T-helper 2 cell treated with Interferon-gamma antibody and Interleukin-4, amounts not matched to agents 100 ng/mL and 5 ng/mL, for 36 hours (primary cell): ENCODE data around the gene SLC25A31. TPM values are rescaled to one million over a fixed set of nuclear protein-coding genes. Genes with fewer than 3 reads are reported as not detected.

Source experiments
- intact Hi-C: fragments of 100-400 bp; cut with micrococcal nuclease; formaldehyde crosslinking; loops from one replicate; pipeline ENCODE4 v1.15.1; 2023
- total RNA-seq: library from RNA; stranded (reverse); gene quantifications from 2 replicates; pipeline ENCODE4 v1.2.3, GENCODE V29; 2022

Gene SLC25A31
- total RNA-seq, 1 donor from 2014 or later: not detected

DNA sequence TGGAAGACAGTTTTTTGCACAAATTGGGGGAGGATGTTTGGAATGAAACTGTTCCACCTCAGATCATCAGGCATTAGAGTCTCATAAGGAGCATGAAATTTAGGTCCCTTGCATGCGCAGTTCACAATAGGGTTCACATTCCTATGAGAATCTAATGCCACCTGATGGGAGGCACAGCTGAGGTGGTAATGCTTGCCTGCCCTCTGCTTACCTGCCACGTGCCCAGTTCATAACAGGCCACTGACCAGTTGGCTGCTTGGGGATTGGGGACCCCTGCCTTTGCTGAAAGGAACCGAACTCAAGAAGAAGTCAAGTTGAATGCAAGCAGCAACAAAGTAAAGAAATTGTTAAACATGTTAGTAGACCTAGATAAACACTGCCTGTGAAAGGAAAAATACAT is 47.3 kb downstream of the SLC25A31 start:
- intact Hi-C loops: no loop called here

DNA sequence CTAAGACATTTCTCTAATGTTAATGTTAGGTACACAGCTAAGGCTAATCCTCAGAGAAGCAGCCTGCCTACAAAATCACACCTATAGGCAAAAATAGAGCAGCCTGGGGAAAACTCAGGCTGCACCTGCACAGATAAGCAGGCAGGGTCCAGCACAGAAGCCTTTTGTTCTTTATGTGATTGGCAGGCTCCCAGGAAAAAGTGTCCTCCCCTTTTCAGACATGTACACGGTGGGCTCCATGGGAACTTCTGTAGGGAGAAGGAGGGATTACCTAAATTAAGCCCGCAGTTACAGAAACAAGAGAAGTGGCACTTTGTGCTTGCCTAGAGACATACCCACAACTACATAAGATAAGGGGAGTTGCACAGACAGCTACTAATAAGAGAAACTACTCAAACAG is 47.9 kb downstream of the SLC25A31 start:
- intact Hi-C loops: no loop called here

DNA sequence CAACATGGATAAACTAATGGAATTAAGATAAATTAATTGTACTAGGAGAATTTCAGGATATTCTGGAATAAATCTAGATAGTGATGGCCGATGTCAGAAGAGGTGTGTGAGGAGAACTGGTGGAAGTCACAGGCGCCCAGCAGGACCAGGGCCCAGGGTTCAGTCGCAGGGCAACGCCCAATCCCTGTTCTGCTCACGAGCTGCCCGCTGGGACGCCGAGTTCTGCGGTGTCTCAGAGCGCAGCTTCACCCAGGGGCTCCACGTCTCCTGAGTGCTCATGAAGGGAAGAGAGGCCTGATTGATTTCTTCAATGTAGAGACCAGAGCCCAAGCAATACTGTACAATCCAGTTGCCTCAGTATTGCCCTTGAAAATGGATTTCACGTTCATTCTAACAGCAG is 50.4 kb downstream of the SLC25A31 start:
- intact Hi-C loops: loop anchor here (10.0 kb wide), 1 partner anchor 1314 kb away; the partner anchor contains the start of genes C4orf33 and SCLT1

DNA sequence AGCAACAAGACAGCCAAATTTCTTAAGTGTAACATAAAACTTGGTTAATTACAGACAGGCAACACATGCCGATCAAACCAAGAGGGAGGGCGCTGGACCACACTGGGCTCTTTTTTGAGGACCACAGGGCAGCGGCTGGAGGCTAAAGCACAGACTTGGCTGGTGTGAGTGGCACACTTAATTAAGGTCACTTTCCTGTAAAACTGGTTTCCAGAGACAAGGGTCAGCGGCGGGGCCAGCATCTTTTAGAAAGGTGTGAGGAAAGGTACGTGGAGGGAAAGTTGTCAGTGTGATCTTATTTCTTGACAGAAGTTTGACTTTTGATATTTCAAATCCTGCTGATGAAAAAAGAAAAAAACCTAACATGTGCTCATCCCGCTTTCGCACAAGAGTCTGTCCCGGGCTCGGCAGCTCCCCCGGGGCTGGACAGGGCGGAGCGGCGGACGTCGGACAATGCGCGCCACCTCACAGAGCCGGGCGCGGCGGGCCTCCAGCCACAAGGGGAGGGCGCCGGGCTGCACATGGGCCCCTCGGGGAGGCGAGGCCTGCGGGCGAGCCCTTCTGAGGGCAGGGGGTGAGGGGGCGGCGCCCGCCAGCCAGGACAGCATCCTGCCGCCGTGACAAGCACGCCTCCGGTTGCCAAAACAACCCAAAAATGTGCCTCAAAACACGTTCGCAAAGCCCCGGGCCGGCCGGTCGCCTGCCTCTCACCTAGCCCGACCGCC is 51.3 kb downstream of the SLC25A31 start:
- intact Hi-C loops: loop anchor here (1.0 to 10.0 kb wide), 4 partner anchors 99 to 1313 kb away; partner anchors contain the start of genes ABHD18, C4orf33, LARP1B and MFSD8

DNA sequence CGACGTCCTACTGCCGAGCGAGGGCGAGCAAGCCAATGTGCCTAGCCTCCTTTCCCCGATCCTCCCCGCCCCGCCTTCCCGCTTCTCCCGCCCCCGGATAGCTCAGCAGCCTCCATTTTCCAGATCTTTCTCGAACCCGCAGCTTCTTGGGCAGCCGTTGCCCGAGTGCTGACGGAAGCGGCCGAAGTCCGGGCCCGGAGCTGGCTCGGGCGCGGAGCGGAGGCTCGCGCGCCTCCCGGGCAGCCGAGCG is 51.8 kb downstream of the SLC25A31 start:
- intact Hi-C loops: loop anchor here (1.0 to 10.0 kb wide), 4 partner anchors 99 to 1313 kb away; partner anchors contain the start of genes ABHD18, C4orf33, LARP1B and MFSD8

DNA sequence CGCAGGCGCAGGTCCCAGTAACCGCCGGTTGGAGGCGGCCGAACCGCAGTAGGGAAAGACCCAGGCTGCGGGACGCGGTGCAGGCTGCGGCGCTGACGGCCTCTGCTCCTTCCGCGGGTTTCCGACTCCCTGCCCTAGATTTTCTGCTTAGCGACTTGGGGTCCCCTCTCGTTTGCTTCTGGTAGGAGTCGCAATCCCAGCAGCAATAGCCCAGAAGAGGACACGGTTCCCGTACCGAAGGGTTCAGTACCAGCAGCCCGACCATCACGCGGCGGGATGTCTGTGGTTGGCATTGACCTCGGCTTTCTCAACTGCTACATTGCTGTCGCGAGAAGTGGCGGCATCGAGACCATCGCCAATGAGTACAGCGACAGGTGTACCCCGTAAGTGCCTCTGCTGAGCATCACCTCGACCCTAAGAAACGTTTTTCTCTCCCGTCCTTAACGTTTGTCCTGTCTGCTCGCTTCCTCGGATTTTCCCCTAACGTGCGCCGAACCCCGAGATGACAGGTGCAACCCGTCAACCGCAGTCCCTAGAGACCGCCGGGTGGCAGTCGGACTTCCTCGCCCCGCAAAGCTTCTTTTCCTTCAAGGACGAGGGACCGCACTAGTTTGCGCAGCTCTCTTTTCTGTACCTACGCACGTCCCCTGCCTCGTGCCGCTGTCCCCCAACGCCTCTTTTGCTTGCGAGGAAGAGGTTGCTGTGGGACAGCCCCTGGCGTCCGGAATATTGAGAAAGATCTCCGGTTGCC is 52.2 kb downstream of the SLC25A31 start, which contains the start of gene HSPA4L:
Gene HSPA4L (plus strand): TSS at position 48 of the 751 bp plus-strand sequence. CDS start 229 bp downstream, at position 277.
- intact Hi-C loops: loop anchor here (1.0 to 10.0 kb wide), 4 partner anchors 98 to 1312 kb away; partner anchors contain the start of genes ABHD18, C4orf33, LARP1B and MFSD8

DNA sequence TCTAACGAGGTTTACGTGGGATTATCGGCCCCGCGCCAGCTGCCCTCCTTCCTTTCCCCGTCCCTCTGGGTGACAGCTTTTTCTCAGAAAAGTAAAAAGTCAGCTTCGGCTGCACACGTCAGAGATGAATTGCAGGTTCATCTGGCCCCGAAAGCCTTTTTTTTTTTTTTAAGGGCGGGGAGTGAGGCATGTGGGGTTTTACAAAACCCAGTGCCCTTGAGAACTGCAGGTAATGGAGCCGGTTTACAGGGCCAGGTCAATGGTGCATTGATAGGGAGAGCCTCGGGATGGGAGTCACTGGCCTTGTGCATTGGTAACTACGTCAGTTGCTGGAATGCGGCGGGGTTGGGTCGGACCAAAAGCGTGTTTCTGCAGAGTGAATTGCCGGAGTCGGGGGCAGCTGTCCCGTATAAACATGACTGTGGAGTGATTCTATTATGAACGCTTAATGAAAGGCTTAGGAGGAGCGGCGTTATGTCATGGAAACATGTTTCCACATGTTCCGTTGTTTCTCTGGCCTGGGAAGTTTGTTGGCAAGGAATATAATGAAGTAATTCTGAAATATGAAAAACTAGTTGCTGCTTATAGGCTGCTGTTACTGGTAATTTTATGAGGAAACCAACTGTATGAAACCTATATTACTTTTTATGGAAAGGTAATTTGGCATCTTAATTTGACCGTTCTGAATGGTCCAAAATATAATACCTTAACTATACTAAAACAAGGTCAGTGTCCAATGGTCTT is 53.0 kb downstream of the SLC25A31 start:
- intact Hi-C loops: loop anchor here (2.0 to 10.0 kb wide), 3 partner anchors 98 to 1312 kb away; partner anchors contain the start of genes C4orf33, LARP1B, PLK4 and SCLT1

DNA sequence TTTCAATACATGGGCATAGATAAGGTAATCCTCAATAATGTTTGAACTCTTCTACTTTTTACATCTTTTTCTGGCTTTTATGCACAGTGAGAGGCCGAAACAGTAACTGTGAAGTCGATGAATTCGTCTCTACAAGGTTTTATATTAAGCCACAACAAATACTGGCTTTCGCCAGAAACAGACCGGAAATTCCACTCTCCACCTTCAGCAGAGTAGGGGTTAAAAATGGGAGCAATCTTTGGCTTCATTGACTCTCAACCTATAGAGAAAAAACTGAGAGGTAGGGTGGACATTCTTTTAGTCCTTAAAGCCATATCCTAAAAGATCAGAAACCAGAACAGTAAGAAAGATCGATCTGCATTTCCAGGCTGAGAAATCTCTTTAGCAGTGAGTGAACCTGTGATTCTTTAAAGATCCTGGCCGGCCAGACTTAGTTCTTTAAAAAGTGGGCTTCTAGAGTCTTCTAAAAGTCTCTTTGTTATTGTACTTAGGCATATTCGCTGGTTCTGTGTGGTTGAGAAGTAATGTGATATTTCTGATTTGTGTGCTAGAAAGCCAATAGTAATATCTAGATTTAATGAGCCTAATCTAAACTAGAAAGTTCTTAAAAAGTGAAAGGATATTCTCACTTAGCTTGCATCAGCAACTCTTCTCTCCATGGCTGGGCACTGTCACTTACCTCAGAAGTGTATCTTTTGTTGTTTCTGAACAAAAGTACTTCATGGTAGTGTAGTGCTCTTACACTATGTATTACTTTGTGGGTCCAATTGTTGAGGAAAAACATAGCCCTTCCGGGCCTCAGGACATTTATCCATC is 54.0 kb downstream of the SLC25A31 start:
- intact Hi-C loops: loop anchor here (2.0 to 10.0 kb wide), 3 partner anchors 97 to 1311 kb away; partner anchors contain the start of genes C4orf33, LARP1B, PLK4 and SCLT1

DNA sequence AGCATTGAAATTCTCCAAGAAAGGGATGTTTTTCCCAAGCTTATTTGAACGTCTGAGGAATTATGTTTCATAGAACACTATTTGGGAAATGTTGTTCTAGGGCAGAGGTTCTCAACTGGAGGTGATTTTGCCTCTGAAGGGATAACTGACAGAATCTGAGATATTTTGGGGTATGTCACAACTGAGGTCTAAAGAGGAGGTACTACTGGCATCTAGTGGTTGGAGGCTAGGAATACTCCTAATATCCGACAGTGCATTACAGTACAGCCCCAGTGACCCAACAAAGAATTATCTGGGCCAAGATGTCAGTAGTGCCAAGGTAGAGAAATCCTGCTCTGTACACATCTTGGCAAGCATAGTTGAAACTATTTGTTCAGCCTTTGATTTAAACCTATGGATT is 58.3 kb downstream of the SLC25A31 start:
- intact Hi-C loops: loop anchor here (10.0 kb wide), 1 partner anchor 1306 kb away; the partner anchor contains the start of genes C4orf33 and SCLT1

DNA sequence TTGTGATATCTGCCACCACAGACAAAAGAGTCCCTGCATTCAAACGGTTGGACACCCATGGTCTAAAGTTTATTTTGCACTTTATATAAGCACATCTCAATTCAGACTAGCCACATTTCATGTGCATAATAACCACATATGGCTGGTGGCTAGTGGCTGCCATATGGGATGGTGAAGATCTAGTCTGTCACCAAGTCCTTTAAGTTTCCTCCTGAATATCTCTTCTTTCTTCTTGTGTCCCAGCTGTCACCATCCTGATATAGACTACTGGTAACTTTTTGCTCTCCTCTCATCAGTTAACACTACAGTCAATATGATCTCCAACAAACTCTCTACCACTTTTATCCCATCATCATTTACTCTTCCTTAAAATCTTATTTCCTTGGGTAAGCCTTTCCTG is 61.2 kb downstream of the SLC25A31 start:
- intact Hi-C loops: no loop called here

DNA sequence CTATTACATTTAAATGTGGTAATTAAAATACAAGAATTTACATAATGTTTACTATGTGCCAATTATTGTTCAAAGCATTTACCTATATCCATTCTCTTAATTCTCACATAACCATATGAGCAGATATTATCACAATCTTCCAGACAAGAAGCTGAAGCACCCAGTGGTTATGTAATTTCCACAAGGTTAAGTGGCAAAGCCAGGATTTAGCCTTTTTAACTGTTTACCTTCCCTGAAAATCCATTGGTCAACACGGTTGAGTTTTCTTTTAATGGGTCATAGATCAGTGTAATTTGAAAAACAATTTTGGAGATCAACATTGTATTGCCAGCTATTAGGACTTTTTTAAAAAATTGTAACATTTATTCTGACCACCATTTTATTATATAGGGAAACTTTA is 63.3 kb downstream of the SLC25A31 start:
- intact Hi-C loops: no loop called here

DNA sequence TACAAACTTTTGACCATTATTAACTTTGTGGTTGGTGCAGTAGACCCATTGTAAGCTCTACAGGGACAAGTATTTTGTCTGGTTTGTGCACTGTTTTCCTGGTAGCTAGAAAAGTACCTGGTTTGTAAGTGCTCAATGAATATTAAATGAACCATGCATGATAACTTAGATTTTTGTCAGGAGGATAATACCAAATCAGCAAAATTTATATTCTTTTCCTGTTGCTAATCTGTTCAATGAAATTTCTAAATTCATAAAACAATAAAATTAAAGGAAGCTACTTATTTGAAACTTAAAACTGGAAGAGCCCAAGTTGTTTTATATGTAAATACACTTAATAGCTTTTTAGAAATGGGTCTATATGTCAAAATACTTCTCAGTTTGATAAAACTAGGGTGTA is 69.5 kb downstream of the SLC25A31 start:
- intact Hi-C loops: no loop called here

DNA sequence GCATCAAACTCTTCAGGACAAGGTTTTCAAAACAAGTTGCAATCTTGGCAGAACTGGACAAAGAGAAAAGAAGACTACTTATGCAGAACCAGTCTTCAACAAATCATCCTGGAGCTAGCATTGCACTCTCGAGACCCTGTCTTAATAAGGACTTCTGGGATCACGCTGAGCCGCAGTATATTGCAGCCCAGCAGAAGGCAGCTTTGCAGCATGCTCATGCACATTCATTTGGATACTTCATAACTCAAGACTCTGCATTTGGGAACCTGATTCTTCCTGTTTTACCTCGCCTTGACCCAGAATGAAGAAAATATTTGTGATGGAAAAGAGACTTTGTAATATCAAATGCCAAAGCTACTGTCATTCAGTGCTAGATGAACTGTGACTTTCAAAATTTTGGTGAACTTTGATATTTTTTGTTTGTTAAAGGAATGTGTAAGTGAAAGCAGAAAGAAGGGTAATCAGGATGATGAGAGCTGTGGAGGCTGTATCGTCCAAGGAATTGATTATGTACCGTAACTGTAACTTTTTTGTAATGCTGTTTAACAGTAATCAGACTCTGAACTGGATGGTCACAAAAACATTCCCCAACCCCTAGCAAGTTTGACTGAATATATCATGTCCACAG is 79.1 kb downstream of the SLC25A31 start:
- intact Hi-C loops: no loop called here

DNA sequence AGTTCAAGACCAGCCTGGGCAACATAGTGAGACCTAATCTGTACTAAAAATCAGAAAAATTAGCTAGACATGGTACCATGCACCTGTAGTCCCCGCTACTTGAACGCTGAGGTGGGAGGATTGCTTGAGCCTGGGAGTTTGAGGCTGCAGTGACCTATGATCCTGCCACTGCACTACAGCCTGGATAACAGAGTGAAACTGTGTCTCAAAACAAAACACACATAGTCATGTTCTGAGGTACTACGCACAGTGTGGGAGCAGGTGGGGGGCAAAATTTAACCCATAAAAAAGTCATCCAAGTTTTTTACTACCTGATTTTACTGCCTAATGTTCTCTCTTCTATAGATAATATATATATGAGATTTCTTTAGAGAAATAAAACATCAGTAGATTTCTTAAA is 80.4 kb downstream of the SLC25A31 start:
- intact Hi-C loops: no loop called here

DNA sequence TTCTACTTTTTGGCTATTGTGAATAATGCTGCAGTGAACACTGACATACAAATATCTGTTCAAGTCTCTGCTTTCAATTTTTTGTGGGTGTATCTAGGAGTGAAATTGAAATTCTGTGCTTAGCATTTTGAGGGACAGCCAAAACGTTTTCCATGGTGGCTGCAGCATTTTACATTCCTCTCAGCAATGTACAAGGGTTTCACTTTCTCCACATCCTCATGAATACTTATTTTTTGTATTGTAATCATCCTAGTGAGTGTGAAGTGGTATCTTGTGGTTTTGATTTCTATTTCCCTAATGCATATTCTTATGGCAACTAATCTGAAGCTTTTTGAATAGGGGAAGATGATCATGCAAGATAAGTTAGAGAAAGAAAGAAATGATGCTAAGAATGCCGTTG is 92.2 kb downstream of the SLC25A31 start:
- intact Hi-C loops: no loop called here

Other genes starting within 250 kb of the SLC25A31 start
- 0.07 and 0.14 TPM in 2 replicates for gene INTU, start 97.4 kb upstream of the SLC25A31 start, total RNA-seq
- 0.80 and 1.4 TPM in 2 replicates for gene HSPA4L, start 51.9 kb downstream of the SLC25A31 start, total RNA-seq
- 47.6 and 55.4 TPM in 2 replicates for gene PLK4, start 150.5 kb downstream of the SLC25A31 start, total RNA-seq
- gene MFSD8, start 234.8 kb downstream of the SLC25A31 start, total RNA-seq: 21.8 and 23.2 TPM in 2 replicates
- 25.4 and 26.4 TPM in 2 replicates for gene ABHD18, start 235.0 kb downstream of the SLC25A31 start, total RNA-seq